BJ (cell line): Measurements from ENCODE around the gene MAPK7. TPM values are rescaled to one million over a fixed set of nuclear protein-coding genes. Genes with fewer than 3 reads are reported as not detected.
A peak's percentile ranks its signal among the peaks of the same experiment; 100 is the strongest.

ENCODE experiments used
- CTCF ChIA-PET: fragments of 350-600 bp; formaldehyde crosslinking; extraction: SDS; loops from one replicate; lab custom pipeline; 2021; ENCODE audit warnings: antibody characterized with exemption, inconsistent platforms; lab: Yijun Ruan, JAX
- POLR2A ChIA-PET: fragments of 300-600 bp; sonication (Branson Sonifier 250); formaldehyde crosslinking; extraction: SDS; loops from one replicate; lab custom pipeline; 2021; ENCODE audit warnings: antibody characterized with exemption; lab: Charles Lee
- DNase-seq: peaks from one replicate; pipeline ENCODE4 v3.0.0-alpha.2; 2011; ENCODE audit warnings: low read depth
- H3K27me3 ChIP-seq: 2 replicates; pipeline ENCODE4 v1.6.0; 2011; ENCODE audit warnings: low read length; ENCODE audit not compliant: control insufficient read depth, insufficient read depth
- H3K36me3 ChIP-seq: 2 replicates; pipeline ENCODE4 v1.5.1; 2011; ENCODE audit warnings: low read length; ENCODE audit not compliant: control insufficient read depth, insufficient read depth
- H3K4me3 ChIP-seq: 2 replicates; pipeline ENCODE4 v1.5.1; 2011; ENCODE audit warnings: low read depth, mild to moderate bottlenecking, control low read depth, low read length
- polyA plus RNA-seq: library from polyadenylated mRNA; depleted of rRNA; stranded (reverse); fragments of >200 nt; gene quantifications from 2 replicates; pipeline ENCODE4 v1.2.3, GENCODE V29; 2011
- TF ChIP-seq, protein P1 (sequence below): IDR thresholded peaks from 2 replicates; pipeline ENCODE4 v1.5.1; 2011; ENCODE audit warnings: low read depth, mild to moderate bottlenecking, control low read depth, inconsistent platforms, low read length, moderate library complexity; ENCODE audit not compliant: insufficient read depth

Gene MAPK7
- polyA plus RNA-seq, 1 experiment, result 10.7 TPM

DNA sequence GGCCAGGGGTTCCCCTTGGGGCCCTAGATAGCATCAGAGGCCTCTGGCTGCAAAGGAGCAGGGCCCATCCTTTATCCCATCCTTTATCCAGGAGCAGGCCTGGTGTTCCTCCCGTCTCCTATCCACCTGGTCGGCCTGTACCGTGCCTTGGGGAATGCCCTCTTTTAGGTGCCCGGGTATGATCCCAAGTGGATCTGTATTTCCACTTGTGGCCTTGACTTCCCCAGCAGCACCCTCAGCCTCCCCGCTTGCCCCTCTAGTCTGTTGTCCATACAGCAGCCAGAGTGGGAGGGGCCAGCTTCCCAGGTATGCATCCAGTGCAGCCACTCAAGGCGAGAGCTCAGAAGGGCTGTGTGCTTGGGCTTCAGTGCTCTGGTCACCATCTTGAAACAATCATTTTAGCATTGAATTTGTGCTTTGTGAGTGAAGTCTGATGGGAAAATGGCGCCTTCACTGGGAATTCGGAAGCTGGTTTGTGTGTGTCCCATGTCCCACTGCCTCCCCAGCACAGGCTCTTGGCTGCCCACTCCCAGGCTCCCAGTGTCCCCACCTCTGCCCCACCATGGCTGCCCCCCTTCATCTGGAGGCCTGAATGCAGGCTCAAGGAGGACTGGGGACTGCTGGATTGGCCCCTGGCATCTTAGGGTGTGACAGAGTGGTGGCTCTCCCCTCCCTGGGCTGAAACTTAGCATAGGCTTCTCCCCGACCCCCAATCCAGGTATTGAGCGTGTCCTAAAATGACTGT, 29.5 kb downstream of the MAPK7 start:
- no peak for DNase-seq
- CTCF ChIA-PET, result interaction anchor here (1.1 kb wide), 1 partner anchor 12 kb away, joined by 3 read pairs; no protein-coding TSS in a partner anchor
- H3K36me3 ChIP-seq, result no peaks in the 10 kb centered on the region
- TF ChIP-seq, protein P1, sequence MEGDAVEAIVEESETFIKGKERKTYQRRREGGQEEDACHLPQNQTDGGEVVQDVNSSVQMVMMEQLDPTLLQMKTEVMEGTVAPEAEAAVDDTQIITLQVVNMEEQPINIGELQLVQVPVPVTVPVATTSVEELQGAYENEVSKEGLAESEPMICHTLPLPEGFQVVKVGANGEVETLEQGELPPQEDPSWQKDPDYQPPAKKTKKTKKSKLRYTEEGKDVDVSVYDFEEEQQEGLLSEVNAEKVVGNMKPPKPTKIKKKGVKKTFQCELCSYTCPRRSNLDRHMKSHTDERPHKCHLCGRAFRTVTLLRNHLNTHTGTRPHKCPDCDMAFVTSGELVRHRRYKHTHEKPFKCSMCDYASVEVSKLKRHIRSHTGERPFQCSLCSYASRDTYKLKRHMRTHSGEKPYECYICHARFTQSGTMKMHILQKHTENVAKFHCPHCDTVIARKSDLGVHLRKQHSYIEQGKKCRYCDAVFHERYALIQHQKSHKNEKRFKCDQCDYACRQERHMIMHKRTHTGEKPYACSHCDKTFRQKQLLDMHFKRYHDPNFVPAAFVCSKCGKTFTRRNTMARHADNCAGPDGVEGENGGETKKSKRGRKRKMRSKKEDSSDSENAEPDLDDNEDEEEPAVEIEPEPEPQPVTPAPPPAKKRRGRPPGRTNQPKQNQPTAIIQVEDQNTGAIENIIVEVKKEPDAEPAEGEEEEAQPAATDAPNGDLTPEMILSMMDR, result no peak
- H3K27me3 ChIP-seq, result no peaks in the 10 kb centered on the region
- POLR2A ChIA-PET, result no interaction called here
- H3K4me3 ChIP-seq, result no peak overlapping the region

DNA sequence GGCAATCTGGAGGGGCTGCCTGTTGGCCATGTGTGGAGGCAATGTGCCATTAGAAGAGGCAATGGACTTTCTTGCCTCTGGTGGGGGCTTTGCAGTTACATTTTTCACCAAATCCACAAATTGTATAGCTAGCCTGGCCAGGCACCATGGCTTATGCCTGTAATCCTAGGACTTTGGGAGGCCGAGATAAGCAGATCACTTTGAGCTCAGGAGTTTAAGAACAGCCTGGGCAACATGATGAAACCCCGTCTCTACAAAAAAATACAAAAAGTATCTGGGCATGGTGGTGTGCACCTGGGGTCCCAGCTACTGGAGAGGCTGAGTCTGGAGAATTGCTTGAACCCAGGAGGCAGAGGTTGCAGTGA, 30.0 kb downstream of the MAPK7 start:
- no peak for DNase-seq
- H3K27me3 ChIP-seq, result no peaks in the 10 kb centered on the region
- no peak overlapping the region for H3K4me3 ChIP-seq
- H3K36me3 ChIP-seq, result no peaks in the 10 kb centered on the region
- CTCF ChIA-PET, result interaction anchor here (1.1 kb wide), 1 partner anchor 11 kb away, joined by 3 read pairs; no protein-coding TSS in a partner anchor
- TF ChIP-seq, protein P1, result no peak
- POLR2A ChIA-PET, result no interaction called here

DNA sequence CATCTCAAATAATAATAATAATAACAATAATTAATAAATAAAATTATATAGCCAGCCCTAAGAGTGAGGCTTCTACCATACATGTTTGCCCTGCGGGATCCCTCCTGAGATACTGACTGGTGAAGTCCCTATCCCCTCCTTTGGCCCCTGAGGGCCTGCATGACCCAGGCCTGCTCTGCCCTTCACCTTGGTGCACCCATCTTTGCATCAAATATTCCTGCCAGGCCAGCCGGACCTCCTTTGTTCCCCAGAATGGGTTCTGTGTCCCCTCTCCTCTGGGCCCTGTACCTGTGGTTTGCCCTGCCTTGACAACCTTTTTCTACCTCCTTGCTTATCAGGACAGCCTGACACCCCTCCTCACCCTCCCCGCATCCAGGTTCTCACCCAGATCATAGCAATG, 30.8 kb downstream of the MAPK7 start:
- ChIA-PET POLR2A (interaction anchor here (1.3 kb wide), 1 partner anchor 22 kb away, joined by 4 read pairs; no protein-coding TSS in a partner anchor), CTCF (interaction anchor here (0.7 to 0.9 kb wide), 3 partner anchors 9 to 29 kb away, joined by 3 to 4 read pairs (median 3); no protein-coding TSS in a partner anchor)
- Histone ChIP-seq H3K27me3 (no peaks in the 10 kb centered on the region), H3K4me3 (no peak overlapping the region), H3K36me3 (no peaks in the 10 kb centered on the region)
- TF ChIP-seq, protein P1, result no peak
- DNase-seq, result no peak

DNA sequence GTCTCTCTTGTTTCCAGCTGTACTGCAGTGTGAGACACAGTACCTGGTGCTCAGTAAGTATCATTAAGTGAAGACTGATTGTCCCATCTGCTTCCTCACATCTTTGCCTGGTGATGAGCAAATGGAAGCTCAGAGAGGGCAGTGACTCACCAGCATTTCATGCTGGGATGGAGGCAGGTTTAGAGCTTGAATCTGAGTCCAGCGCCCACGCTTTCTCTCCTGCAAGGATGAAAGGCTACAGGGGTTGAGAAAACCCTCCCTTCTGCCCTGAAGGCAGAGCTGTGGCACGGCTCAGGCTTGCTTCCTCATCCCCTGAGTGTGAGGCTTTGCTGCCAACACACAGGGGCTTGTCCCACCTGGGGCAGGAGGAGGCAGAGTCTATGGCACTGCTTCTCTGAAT, 31.2 kb downstream of the MAPK7 start:
- no peak overlapping the region for H3K4me3 ChIP-seq
- H3K27me3 ChIP-seq, result no peaks in the 10 kb centered on the region
- peak; percentile 64 for DNase-seq
- ChIA-PET POLR2A (interaction anchor here (1.3 kb wide), 1 partner anchor 23 kb away, joined by 4 read pairs; no protein-coding TSS in a partner anchor), CTCF (interaction anchor here (0.7 to 1.0 kb wide), 4 partner anchors 9 to 31 kb away, joined by 3 to 4 read pairs (median 3); partner anchors contain the start of gene MAPK7)
- H3K36me3 ChIP-seq, result no peaks in the 10 kb centered on the region
- TF ChIP-seq, protein P1, result no peak

DNA sequence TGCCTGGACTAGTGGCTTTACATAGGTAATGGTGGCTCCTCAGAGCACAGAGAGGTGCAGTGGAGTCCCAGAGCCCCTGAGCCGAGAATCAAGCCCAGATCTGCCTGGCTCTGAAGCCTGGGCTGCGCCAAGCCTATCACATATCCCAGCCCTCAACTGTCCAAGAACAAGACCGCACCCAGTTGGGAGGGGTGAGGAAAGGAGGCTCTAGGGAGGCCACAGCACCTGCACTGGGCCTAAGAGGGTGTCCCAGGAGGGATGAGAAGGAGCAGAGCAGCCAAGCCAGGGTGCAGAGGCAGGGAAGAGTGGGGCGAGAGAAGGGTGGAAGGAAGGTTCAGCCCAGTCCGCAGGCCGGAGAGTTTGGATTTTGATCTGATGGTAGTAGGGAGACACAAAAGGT, 31.8 kb downstream of the MAPK7 start:
- TF ChIP-seq, protein P1, result no peak
- Histone ChIP-seq H3K36me3 (no peaks in the 10 kb centered on the region), H3K27me3 (no peaks in the 10 kb centered on the region), H3K4me3 (no peak overlapping the region)
- ChIA-PET POLR2A (interaction anchor here (1.3 kb wide), 1 partner anchor 23 kb away, joined by 4 read pairs; no protein-coding TSS in a partner anchor), CTCF (interaction anchor here (0.7 to 1.4 kb wide), 4 partner anchors 8 to 32 kb away, joined by 3 to 6 read pairs (median 4); partner anchors contain the start of gene MAPK7)
- DNase-seq, result no peak
